Duodenal mucosa (tissue), 2 donors: Measurements from ENCODE around the gene RAP2A.

Source experiments
- H3K27ac ChIP-seq: one replicate; pipeline ENCODE4 v1.7.0; 2013; ENCODE audit warnings: low read depth, low read length
- H3K27me3 ChIP-seq, 2 donors: one replicate each; pipeline ENCODE4 v1.7.0; 2013; ENCODE audit warnings: low read length in 2 of 2, control low read depth in 1 of 2; ENCODE audit not compliant: insufficient read depth in 2 of 2, control insufficient read depth in 1 of 2
- H3K36me3 ChIP-seq, 2 donors: one replicate each; pipeline ENCODE4 v1.7.0; 2013; ENCODE audit warnings: low read length in 2 of 2, control low read depth in 1 of 2; ENCODE audit not compliant: insufficient read depth in 2 of 2, control insufficient read depth in 1 of 2
- H3K4me1 ChIP-seq, 2 donors: one replicate each; pipeline ENCODE4 v1.7.0; 2013; ENCODE audit warnings: low read length in 2 of 2, control low read depth in 1 of 2; ENCODE audit not compliant: insufficient read depth in 2 of 2, control insufficient read depth in 1 of 2
- H3K4me3 ChIP-seq, 2 donors: one replicate each; pipeline ENCODE4 v1.7.0; 2013; ENCODE audit warnings: low read length in 2 of 2, low read depth in 1 of 2
- H3K9ac ChIP-seq, 2 donors: one replicate each; pipeline ENCODE4 v1.7.0; 2013; ENCODE audit warnings: low read length in 2 of 2, low read depth in 1 of 2
- H3K9me3 ChIP-seq, 2 donors: one replicate each; pipeline ENCODE4 v1.7.0; 2013; ENCODE audit warnings: low read length in 2 of 2, control low read depth in 1 of 2; ENCODE audit not compliant: control insufficient read depth in 1 of 2

RAP2A gene

DNA sequence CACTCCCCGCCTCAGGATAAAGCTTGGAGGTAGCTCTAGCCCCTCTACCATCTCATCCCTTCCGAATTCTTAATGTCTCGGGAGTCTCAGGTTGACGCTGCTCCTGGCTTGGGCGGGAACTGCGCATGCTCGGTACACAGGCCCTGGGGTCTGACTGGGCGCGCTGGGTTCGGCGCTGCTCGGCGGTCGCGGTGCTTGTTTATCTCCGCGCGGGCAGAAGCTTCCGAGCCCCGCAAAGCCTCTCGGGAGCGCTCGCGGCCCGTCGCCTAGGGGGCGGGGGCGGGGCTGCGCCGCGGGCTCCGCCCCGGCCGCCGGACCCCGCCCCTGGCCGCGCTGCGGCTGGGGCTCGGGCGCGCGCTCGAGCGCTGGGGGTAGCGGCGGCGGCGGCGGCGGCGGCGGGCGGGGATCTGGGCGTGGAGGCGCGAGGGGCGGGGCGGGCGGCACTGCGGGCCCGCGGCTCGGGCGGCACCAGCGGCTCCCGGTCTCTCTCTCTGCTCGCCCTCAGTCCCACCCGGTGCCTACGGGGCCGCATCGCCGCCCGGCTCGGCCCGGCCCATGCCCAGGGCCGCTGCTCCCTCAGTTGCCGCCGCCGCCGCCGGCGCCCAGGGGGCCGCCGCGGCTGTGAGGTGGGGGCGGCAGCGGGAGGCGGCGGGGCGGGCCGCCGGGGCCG, at the start of gene RAP2A:
TSS of gene RAP2A (plus strand) at position 443 of the 670 bp plus-strand sequence. CDS start 302 bp downstream, outside the sequence.
- H3K36me3 ChIP-seq = no peaks in the 10 kb centered on the region
- H3K4me1 ChIP-seq = peaks cover 5 to 29% of the 10 kb centered on the region in 2 donors
- H3K9ac ChIP-seq = peak within 1 kb of the TSS; percentile 98 to 100
- peak within 1 kb of the TSS; percentile 100 for H3K27ac ChIP-seq
- H3K9me3 ChIP-seq = no peaks in the 10 kb centered on the region
- peak within 1 kb of the TSS; percentile 84 to 99 for H3K4me3 ChIP-seq
- no peaks in the 10 kb centered on the region for H3K27me3 ChIP-seq

DNA sequence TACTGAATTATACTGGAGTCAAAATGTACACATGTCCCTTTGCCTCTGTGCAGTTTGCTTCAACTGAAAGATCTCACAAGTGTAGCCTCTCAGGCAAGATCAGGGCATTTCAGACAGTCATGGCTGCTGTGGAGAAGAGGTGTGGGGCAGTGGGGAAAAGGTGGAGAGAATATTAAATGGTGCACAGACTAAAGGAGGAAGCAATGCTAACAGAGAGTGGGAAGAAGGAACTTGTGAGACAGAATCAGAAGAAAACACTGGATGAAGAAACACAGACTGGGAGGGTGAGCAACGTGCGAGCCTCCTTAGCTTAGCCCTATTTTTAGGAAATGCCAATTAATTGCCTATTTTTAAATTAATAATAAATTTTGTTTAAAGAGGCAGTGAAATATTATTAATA, 49.6 kb upstream of the RAP2A start:
- no peak overlapping the region for H3K9ac ChIP-seq
- H3K4me1 ChIP-seq = peaks cover 0 to 2% of the 10 kb centered on the region in 2 donors
- peaks cover 3 to 23% of the 10 kb centered on the region in 2 donors for H3K36me3 ChIP-seq
- no peak overlapping the region for H3K4me3 ChIP-seq
- H3K9me3 ChIP-seq = no peaks in the 10 kb centered on the region
- no peak overlapping the region for H3K27ac ChIP-seq
- no peaks in the 10 kb centered on the region for H3K27me3 ChIP-seq

DNA sequence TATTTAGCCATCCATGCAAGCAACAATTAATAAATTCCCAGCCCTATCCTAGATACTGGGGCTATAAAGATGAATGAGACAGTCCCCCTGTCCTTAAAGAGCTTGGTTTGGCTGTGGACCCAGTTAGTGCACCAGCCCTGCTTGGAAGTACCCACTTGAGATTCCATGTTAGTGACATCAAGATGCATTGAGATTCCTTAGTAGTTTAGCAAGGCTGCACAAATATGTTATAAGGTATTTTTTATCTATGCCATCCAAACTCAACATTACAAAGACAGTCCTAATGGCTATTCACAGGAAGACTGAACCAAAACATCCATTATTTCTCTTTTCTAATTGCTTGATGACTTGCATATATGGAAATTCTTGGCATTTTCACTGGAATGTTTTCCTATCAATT, 48.8 kb upstream of the RAP2A start:
- Histone ChIP-seq H3K4me1 (peaks cover 0 to 2% of the 10 kb centered on the region in 2 donors), H3K9ac (no peak overlapping the region), H3K4me3 (no peak overlapping the region), H3K36me3 (peaks cover 3 to 23% of the 10 kb centered on the region in 2 donors), H3K9me3 (no peaks in the 10 kb centered on the region), H3K27ac (no peak overlapping the region), H3K27me3 (no peaks in the 10 kb centered on the region)

- Histone ChIP-seq H3K4me1 (peaks cover 0 to 2% of the 10 kb centered on the region in 2 donors), H3K27ac (no peak overlapping the region)
These were observed 48.1 kb upstream of the RAP2A start for GRCh38 chr13:97385854-97386253.

DNA sequence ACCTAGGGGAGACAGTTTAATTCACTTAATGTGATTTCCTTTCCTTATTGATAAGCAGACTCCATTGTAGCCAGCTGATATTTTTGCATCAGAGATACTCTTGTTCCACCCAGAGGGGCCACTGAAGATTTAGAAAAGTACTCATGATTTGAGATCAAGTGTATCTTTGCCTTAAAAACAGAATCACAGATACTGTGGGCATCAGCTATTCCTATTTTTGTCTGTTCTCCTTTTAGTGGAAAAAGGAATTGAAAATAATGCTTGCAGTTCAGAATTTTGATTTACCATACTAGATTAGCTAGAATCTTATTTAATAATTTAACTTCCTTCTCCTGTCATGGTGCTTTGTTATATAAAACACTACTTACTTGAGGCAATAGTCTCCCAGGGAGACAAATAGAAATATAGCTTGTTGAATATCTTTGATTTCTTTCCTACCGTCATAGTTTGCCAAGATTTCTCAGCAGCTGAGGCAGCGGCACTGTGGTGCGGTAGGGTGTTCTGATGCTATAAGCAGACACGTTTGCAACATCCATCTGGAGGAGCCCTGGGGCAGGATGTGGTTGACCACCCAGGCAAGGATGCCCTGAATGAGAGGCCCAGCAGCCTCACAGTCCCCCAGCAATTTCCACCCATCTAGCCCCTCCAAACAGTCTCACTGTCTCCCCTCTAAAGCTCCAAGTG, 47.0 kb upstream of the RAP2A start:
- Histone ChIP-seq H3K9ac (no peak overlapping the region), H3K36me3 (peaks cover 3 to 33% of the 10 kb centered on the region in 2 donors), H3K9me3 (no peaks in the 10 kb centered on the region), H3K27ac (no peak overlapping the region), H3K27me3 (no peaks in the 10 kb centered on the region), H3K4me3 (no peak overlapping the region), H3K4me1 (peaks cover 0 to 2% of the 10 kb centered on the region in 2 donors)

More at GRCh38 chr13:97385854-97386253, 48.1 kb upstream of the RAP2A start:
- no peaks in the 10 kb centered on the region for H3K27me3 ChIP-seq
- no peak overlapping the region for H3K9ac ChIP-seq
- no peak overlapping the region for H3K4me3 ChIP-seq
- H3K9me3 ChIP-seq = no peaks in the 10 kb centered on the region
- peaks cover 3 to 23% of the 10 kb centered on the region in 2 donors for H3K36me3 ChIP-seq

GRCh38 chr13:97387485-97387839, 46.5 kb upstream of the RAP2A start:
- Histone ChIP-seq H3K9me3 (no peaks in the 10 kb centered on the region), H3K4me3 (no peak overlapping the region), H3K9ac (no peak overlapping the region), H3K4me1 (peaks cover 0 to 2% of the 10 kb centered on the region in 2 donors), H3K27me3 (no peaks in the 10 kb centered on the region), H3K27ac (no peak overlapping the region), H3K36me3 (peaks cover 3 to 28% of the 10 kb centered on the region in 2 donors)

GRCh38 chr13:97387890-97388289, 46.1 kb upstream of the RAP2A start:
- H3K36me3 ChIP-seq = peaks cover 1 to 28% of the 10 kb centered on the region in 2 donors
- no peak overlapping the region for H3K4me3 ChIP-seq
- H3K9me3 ChIP-seq = no peaks in the 10 kb centered on the region
- no peaks in the 10 kb centered on the region for H3K27me3 ChIP-seq
- H3K9ac ChIP-seq = no peak overlapping the region
- H3K4me1 ChIP-seq = peaks cover 0 to 2% of the 10 kb centered on the region in 2 donors
- H3K27ac ChIP-seq = no peak overlapping the region

DNA sequence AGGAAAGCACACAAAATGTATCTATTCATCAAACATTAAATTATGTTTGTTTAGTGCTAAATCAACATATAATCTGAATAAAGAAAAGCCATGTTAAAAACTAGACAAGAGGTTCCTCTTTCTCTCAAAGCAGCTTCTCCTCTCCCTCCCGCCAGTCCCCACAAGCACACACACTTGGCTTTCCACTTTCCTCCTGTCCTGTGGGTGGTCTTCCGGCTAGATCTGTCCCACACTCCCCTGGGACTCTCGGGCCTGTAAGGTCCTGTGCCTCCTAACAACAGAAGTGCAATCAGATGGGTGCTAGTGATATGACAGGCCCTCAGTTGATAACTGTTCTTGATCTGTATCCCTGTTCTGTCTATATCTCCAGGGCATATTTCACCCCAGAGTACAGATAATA, 45.6 kb upstream of the RAP2A start:
- no peak overlapping the region for H3K9ac ChIP-seq
- no peaks in the 10 kb centered on the region for H3K9me3 ChIP-seq
- no peaks in the 10 kb centered on the region for H3K27me3 ChIP-seq
- peaks cover 0 to 28% of the 10 kb centered on the region in 2 donors for H3K36me3 ChIP-seq
- H3K4me3 ChIP-seq = no peak overlapping the region
- H3K4me1 ChIP-seq = peaks cover 0 to 2% of the 10 kb centered on the region in 2 donors
- no peak overlapping the region for H3K27ac ChIP-seq

DNA sequence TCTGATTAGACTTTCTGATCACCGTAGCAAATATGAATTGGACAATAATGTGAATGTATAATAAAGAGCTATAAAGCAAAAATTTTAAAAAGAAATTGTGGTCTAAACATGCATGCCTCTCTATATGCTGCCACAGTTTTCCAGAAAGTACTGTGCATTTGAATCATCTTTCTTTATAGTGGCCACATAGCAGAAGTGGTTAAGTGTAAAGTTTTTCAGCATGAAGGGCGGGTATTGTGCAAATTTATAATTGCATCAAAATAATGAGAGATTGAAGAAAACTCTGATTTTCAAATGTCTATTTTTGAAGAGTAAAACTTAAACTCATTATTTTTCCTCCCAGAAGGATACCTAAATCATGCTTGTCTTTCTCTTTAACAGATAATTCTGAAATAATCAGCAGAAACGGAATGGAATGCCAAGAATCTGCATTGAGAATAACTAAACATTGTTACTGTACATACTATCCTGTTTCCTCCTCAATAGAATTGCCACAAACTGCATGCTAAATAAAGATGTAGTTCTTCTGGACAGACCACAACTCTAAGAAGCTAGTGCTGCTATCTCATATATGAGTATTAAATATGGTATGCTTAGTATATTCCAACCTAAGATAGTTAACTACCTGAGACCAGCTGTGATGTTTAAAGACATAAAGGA, 42.9 kb upstream of the RAP2A start:
- Histone ChIP-seq H3K36me3 (peaks cover 0 to 20% of the 10 kb centered on the region in 2 donors), H3K9me3 (no peaks in the 10 kb centered on the region), H3K4me3 (no peak overlapping the region), H3K27me3 (no peaks in the 10 kb centered on the region), H3K27ac (no peak overlapping the region), H3K4me1 (peaks cover 0 to 2% of the 10 kb centered on the region in 2 donors), H3K9ac (no peak overlapping the region)

GRCh38 chr13:97392020-97392419, 41.9 kb upstream of the RAP2A start:
- H3K4me3 ChIP-seq = no peak overlapping the region
- no peaks in the 10 kb centered on the region for H3K9me3 ChIP-seq
- H3K4me1 ChIP-seq = no peaks in the 10 kb centered on the region
- H3K27me3 ChIP-seq = no peaks in the 10 kb centered on the region
- no peak overlapping the region for H3K27ac ChIP-seq
- no peak overlapping the region for H3K9ac ChIP-seq
- peaks cover 0 to 16% of the 10 kb centered on the region in 2 donors for H3K36me3 ChIP-seq
